ENCODE measurements around the gene SLC20A1.
A peak's percentile ranks its signal among the peaks of the same experiment; 100 is the strongest.

Gene SLC20A1

GRCh38 chr2:112625474-112626114, 20.1 kb upstream of the SLC20A1 start:
- DNase-seq = no peak

DNA sequence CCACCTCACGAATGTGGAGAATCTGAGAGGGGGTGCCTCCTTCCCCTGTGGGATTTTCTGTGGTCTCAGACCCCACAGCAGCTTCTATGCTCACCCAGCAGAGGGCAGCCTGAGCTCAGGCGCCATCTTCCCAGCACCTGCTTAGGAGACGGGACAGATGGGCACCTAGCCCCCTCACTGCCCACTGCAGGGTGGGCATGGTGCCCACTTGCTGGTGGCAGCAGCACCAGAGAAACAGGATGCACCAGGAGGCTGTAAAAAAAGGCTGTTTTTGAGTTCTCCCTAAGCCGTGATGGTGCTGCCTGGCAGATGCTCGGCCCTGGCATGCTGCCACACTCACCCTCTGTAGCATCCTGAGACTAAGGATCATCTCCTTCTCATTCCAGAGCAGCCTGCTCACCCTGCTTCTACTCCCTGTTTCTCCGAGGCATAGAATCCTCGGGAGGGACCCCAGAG, 19.1 kb upstream of the SLC20A1 start:
- DNase-seq = peak; percentile 7 to 41 (median 24)

- DNase-seq = no peak
Observed at GRCh38 chr2:112627060-112628040, 18.4 kb upstream of the SLC20A1 start.

DNA sequence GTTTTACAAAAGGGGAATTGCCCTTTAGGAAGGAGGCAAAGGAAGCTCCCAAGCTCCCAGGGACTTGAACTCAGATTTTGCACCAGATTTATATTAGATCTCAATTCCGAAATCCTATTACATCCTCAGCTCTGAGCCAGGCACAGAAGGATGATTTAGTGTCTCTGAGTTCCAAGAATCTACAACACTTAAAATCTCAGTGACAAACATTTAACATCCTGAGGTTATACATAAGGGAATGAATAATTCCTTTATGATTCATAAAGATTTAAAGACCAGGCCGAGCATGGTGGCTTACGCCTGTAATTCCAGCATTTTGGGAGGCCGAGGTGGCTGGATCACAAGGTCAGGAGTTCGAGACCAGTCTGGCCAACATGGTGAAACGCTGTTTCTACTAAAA, 16.5 kb upstream of the SLC20A1 start:
- no peak for DNase-seq

DNA sequence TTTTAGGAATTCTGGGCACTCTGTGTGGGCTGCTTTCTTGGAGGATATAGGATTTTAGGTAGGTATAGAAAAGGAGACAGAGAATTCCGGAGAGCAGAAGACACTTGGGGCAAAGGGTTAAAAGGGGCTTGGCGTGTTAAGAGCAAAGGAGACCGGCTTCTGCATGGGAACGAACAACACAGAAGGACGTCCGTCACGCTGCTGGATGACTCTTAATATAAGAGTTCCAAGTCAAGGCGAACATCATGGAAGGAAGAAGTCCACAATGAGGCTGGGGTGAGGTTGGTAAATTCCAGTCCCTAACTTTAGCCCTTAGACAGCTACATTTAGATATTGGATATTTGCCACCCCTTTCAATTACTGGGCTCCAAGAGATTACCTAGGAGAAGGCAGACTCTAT, 15.9 kb upstream of the SLC20A1 start:
- DNase-seq = no peak

DNA sequence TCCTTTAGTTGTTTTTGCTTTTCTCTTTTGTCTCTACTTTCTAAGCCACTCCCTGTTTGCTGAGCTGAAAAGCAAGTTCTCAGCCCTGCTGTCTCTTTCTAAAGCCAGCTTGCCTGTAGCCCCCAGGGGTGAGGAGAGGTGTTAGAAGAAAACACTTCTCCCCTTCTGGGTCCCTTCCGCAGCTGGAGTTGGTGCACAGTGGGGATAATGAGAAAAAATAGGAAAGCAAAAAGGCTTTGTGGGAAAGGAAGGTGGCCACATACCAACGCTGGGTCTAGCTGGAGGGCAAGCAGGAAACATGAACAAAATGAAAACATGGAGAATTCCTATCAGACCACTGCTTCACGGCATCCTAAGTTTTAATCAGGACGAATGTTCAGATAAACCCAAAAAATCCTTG, 15.5 kb upstream of the SLC20A1 start:
- no peak for DNase-seq

DNA sequence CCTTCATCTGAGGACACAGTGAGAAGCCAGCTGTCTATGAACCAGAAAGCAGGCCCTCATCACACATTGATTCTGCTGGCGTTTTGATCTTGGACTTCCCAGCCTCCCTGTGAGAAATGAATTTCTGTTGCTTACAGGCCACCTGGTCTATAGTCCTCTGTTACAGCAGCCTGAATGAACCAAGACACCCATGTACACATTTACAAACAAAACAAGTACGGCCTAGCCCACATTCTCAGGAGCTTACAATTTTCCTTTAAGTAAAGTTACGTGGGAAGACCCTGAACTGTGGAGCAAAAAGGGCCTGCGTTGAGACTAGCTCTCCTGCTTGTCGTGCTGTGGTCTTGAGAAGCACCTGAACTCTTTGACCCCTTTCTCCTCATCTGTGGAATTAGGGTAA, 12.0 kb upstream of the SLC20A1 start:
- no peak for DNase-seq

GRCh38 chr2:112634153-112634873, 11.4 kb upstream of the SLC20A1 start:
- no peak for DNase-seq

DNA sequence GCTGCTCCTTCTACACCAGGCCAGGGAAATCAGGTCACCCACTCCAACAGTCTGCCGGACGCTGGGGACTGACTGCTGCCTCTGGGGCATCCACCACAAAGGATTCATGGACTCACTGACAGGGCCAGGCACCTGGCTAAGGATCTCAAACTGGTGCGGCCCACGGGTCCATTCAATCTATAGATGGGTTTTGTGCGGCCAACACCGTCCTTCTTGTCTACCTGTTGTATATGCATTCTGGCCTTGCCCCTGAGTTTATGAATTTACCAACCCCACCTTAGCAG, 10.9 kb upstream of the SLC20A1 start:
- no peak for DNase-seq

GRCh38 chr2:112636605-112637288, 9.0 kb upstream of the SLC20A1 start:
- no peak for DNase-seq

DNA sequence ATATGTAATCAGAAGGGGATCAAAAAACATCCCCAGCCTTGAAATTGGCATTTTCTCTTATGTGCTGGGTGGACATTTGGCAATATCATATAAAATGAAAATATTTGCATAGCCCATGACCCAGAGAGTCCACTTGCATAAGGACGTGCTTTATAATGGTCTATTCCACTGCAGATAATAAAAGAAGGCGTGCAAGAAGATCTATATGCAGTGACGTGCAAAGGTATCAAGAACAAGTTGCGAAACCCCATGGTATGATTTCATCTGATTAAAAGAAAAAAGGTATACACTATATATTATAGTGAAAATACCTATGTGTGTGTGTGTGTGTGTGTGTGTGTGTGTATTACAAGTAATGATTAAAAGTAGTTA, 8.5 kb upstream of the SLC20A1 start:
- DNase-seq = no peak

- no peak for DNase-seq
Observed at GRCh38 chr2:112639936-112640335, 5.8 kb upstream of the SLC20A1 start.

DNA sequence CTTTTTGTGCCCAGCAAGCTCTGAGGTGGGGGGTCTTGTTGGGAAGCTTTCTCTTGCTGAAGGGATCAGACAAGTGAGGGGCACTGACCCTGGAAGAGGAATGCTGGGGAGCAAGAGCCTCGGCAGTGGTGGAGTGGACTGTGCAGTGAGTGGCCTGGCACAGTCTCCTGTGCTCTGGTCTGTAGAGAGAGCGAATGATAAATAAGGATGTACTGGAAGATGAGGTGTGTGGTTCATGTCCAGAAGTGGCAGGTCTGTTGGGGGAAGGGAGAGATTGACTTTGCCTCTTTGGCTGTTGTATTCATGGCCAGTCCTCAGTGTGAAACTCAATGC, 5.3 kb upstream of the SLC20A1 start:
- DNase-seq = no peak

DNA sequence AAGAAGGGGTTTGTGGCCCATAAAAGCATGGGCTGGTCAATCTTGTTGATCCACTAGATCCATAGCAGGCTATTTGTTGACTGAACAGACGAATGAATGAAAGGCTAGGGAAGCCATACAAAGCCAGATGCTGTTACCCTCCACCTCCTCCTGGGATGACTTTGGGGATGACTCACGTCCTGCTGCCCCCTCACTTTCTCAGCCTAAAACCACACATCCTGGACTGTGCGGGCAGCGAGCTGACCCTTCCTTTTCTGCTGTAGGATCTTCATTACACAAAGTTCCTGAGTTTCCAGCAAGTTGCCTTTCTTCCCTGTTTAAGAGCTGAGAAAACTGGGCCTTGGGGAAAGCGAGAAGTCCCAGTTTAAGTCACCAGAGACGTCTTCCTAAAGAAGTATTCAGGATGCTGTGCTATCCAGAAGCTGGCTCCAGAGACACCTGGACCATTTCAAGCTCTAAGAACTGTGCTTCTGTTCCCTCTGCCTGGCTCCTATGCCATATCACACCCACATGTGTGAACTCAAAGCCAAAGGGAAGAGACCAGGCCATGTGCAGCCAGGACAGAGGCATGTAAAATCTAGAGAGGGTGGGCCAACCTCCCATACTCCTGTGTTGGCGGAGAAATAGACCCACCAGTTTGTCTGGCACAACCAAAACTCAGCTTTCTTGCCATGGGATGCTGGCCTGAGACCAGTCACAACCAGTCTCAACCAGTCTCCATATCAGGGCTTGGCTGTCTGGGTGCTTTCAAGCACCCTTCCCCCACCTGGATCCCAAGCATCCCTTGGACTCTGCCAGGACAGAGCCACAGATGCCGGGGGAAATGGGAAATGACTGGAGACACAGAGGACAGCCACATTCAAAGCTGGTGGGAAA, 4.7 kb upstream of the SLC20A1 start:
- no peak for DNase-seq

GRCh38 chr2:112641701-112642100, 4.0 kb upstream of the SLC20A1 start:
- DNase-seq = no peak

DNA sequence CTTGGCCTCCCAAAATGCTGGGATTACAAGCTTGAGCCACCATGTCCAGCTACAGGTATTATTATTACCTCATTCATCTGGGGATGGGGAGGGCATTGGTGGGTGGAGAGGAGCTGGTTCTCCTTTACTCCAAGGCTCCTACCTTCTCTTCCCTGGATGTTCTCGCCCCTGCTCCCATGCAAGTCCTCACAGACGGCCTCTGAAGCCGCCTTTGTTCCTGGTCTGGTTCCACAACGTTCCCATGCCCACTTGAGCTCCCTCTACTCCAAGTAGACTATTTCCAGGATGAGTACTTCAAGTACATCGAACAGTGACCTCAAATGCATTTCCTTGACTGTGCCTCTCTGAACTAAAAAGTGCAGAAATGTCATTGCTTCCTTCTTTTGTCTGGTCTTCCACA, 3.2 kb upstream of the SLC20A1 start:
- DNase-seq = no peak

DNA sequence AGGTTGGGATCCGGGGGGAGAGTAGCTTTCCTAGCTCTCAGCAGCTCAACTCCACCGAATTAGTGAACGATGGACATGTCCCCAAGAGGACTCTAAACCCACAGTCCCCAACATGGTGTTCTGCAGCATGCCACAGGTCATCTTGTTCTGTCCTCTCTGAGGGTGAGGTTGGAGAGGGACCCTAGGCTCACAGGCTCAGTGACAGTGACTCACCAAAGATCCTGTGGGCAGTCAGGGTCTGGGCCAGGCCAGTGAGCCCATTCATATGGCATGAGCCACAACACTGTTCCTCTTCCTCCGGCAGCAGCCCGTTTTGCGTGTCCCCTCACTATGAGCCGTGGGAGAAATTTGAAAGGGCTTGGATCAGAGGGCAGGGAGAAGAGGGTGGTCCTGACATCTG, 2.8 kb upstream of the SLC20A1 start:
- DNase-seq = no peak

DNA sequence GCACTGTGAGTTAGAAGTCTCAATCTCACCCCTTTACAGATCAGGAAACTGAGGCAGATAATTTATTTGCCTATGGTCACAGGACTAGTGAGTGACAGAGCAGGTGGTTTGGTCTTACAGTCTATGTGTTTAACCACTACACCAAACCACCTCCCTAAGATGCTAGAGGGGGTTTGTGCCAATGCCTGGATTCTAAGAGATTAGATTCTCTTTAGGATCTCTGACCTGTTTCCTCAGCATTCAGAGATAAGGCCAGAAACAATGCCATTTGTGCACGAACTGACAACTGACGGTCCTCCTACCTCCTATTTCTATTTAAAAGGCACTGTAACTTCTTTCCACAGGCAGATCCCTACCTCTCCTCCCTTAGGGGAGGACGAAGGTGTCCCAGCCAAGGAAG, 2.3 kb upstream of the SLC20A1 start:
- DNase-seq = no peak

GRCh38 chr2:112644155-112644932, 1.4 kb upstream of the SLC20A1 start:
- DNase-seq = no peak

- no peak for DNase-seq
Observed at GRCh38 chr2:112644933-112645309, 818 bp upstream of the SLC20A1 start.

- peak in 3 of 4 experiments; percentile 33 to 56 (median 51) for DNase-seq
Observed at GRCh38 chr2:112646102-112646719, 472 bp downstream of the SLC20A1 start.

Measured in activated CD4-positive, CD25-positive, alpha-beta regulatory T cell (primary cell).